Suprapubic skin (tissue), 4 donors: Measurements from ENCODE around the gene CERT1. TPM values are rescaled to one million over a fixed set of nuclear protein-coding genes. Genes with fewer than 3 reads are reported as not detected.

Source experiments
- DNase-seq, 2 donors: peaks; one replicate each; pipeline ENCODE4 v3.0.0-alpha.2; 2019; ENCODE audit warnings: low spot score in 2 of 2
- H3K27ac ChIP-seq: fragments of 200-600 bp; sonication (generic); one replicate; pipeline ENCODE4 v1.5.1; 2019
- H3K27me3 ChIP-seq: fragments of 200-600 bp; sonication (generic); one replicate; pipeline ENCODE4 v1.5.1; 2019
- H3K36me3 ChIP-seq: fragments of 200-600 bp; sonication (generic); one replicate; pipeline ENCODE4 v1.5.1; 2019
- H3K4me1 ChIP-seq: fragments of 200-600 bp; sonication (generic); one replicate; pipeline ENCODE4 v1.5.1; 2019
- H3K4me3 ChIP-seq: fragments of 200-600 bp; sonication (generic); one replicate; pipeline ENCODE4 v1.5.1; 2019; ENCODE audit warnings: mild to moderate bottlenecking
- H3K9me3 ChIP-seq: fragments of 200-600 bp; sonication (generic); one replicate; pipeline ENCODE4 v1.5.1; 2019
- EP300 ChIP-seq: sonication (generic); formaldehyde crosslinking; IDR thresholded peaks from one replicate; pipeline ENCODE4 v1.6.1; 2017; ENCODE audit warnings: antibody characterized with exemption
- POLR2A ChIP-seq, 2 donors: fragments of 450-650 bp; IDR thresholded peaks; one replicate each; pipeline ENCODE4 v1.6.1; 2017; ENCODE audit warnings: antibody characterized with exemption in 2 of 2, mild to moderate bottlenecking in 2 of 2, moderate library complexity in 2 of 2
- POLR2AphosphoS5 ChIP-seq, 3 donors: sonication (generic); formaldehyde crosslinking; IDR thresholded peaks; one replicate each; pipeline ENCODE4 v1.6.1; 2017; ENCODE audit warnings: antibody characterized with exemption in 3 of 3
- WGBS: methylation state at CpG from one replicate; pipeline ENCODE4 v1.1.5; 2018; 5-methylcytosine and 5-hydroxymethylcytosine counted together
- total RNA-seq, 4 donors: library from RNA; depleted of rRNA; stranded (reverse); fragments of >200 nt; gene quantifications; one replicate each; pipeline ENCODE4 v1.1.0, GENCODE V29; 2016
- TF ChIP-seq, protein P1 (sequence below), 2 donors: fragments of 200-600 bp in 1 of 2; fragments of 450-650 bp in 1 of 2; sonication (generic) in 1 of 2; IDR thresholded peaks; one replicate each; pipeline ENCODE4 v1.5.1; 2016 to 2019; ENCODE audit warnings: antibody characterized with exemption in 2 of 2, mild to moderate bottlenecking in 1 of 2, moderate library complexity in 1 of 2

Gene CERT1
- total RNA-seq, 4 donors from 2014 or later: 25.3 to 41.2 (median 32.4) TPM

DNA sequence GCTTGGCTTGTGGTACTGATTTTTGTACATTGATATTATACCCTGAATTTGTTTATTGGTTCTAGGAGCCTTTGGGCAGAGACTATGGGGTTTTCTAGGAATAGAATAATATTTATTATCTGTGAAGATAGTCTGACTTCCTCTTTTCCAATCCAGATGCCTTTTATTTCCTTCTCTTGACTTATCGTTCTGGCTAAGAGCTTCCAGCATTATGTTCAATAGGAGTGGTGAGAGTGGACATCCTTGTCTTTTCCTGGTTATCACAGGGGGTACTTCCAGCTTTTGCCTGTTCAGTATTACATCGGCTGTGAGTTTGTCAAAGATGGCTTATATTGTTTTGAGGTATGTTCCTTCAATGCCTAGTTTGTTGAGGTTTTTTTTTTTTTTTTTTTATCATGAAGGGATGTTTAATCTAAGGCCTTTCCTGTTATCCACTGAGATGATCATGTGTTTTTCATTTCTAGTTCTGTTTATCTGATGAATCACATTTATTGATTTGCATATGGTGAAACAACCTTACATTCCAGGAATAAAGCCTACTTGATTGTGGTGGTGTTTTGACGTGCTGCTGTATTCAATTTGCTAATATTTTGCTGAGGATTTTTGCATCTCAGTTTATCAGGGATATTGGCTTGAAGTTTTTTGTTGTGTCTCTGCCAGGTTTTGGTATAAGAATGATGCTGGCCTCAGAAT, 77.5 kb downstream of the CERT1 start:
- Histone ChIP-seq H3K36me3 (no peaks in the 10 kb centered on the region), H3K9me3 (no peaks in the 10 kb centered on the region), H3K4me3 (no peak overlapping the region), H3K27ac (no peak overlapping the region), H3K27me3 (no peaks in the 10 kb centered on the region), H3K4me1 (peaks cover 7% of the 10 kb centered on the region)
- TF ChIP-seq, protein P1, sequence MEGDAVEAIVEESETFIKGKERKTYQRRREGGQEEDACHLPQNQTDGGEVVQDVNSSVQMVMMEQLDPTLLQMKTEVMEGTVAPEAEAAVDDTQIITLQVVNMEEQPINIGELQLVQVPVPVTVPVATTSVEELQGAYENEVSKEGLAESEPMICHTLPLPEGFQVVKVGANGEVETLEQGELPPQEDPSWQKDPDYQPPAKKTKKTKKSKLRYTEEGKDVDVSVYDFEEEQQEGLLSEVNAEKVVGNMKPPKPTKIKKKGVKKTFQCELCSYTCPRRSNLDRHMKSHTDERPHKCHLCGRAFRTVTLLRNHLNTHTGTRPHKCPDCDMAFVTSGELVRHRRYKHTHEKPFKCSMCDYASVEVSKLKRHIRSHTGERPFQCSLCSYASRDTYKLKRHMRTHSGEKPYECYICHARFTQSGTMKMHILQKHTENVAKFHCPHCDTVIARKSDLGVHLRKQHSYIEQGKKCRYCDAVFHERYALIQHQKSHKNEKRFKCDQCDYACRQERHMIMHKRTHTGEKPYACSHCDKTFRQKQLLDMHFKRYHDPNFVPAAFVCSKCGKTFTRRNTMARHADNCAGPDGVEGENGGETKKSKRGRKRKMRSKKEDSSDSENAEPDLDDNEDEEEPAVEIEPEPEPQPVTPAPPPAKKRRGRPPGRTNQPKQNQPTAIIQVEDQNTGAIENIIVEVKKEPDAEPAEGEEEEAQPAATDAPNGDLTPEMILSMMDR (IDR thresholded peaks at IDR 0.05): no peak
- 76% methylated on average over 3 of the region's 3 CpGs for WGBS
- DNase-seq: no peak

DNA sequence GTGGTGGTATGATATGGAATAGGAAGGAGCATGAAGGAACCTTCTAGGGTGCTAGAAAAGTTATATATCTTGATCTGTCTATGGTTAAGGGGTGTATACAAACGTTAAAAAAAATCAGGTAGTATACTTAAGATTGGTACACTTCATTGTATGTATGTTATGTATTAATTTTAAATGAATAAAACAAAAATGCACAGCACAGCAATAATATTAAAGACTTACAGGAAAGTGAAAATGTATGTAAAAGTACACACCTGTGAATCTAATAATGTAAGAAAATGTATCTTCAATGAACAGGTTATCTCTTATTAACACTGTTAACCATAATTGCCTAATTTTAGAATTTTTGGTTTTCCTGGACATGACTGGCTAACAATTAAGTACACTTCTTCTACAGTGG, 97.2 kb downstream of the CERT1 start:
- Histone ChIP-seq H3K27me3 (no peaks in the 10 kb centered on the region), H3K9me3 (no peaks in the 10 kb centered on the region), H3K36me3 (peaks cover 40% of the 10 kb centered on the region), H3K27ac (no peak overlapping the region), H3K4me1 (no peaks in the 10 kb centered on the region), H3K4me3 (no peak overlapping the region)
- 94% methylated on average over 1 of the region's 1 CpG for WGBS
- DNase-seq: no peak
- TF ChIP-seq POLR2AphosphoS5 (IDR thresholded peaks at IDR 0.05): no peak
- TF ChIP-seq, protein P1 (IDR thresholded peaks at IDR 0.05): no peak
- no peak for TF ChIP-seq EP300
- TF ChIP-seq POLR2A (IDR thresholded peaks at IDR 0.05): no peak

DNA sequence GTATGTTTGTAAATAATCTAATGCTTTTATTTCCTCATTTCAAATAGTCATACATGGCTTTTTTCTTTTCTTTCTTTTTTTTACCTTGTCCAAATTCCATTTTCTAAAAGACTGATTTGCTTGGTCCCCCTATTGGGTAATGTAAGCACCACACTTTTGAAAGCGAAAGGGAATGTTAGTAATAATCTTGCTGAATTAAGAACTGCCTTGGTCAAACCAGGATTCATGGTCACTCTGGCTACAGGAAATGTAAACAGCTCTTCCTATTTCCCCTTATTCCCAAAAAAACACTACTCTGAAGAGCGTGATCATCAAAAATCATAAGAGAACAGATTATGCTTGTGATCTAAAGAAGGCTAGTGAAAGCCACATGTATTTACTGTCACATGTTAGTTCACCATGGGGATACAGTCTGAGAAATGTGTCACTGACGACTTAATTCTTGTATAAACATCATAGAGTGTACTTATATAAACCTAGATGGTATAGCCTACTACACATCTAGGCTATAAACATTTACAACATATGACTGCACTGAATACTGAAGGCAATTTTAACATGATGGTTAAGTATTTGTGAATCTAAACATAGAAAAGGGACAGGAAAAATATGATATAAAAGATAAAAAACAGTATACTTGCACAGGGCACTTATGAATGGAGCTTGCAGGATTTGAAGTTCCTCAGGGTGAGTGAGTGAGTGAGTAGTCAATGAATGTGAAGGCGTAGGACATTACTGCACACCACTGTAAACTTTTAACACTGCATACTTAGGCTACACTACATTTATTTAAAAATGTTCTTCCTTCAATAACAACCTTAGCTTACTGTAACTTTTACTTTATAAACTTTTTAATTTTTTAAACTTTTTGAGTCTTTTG, 99.1 kb downstream of the CERT1 start:
- Histone ChIP-seq H3K4me3 (no peak overlapping the region), H3K27me3 (no peaks in the 10 kb centered on the region), H3K36me3 (peaks cover 29% of the 10 kb centered on the region), H3K4me1 (no peaks in the 10 kb centered on the region), H3K27ac (no peak overlapping the region), H3K9me3 (no peaks in the 10 kb centered on the region)
- TF ChIP-seq POLR2AphosphoS5 (IDR thresholded peaks at IDR 0.05) (no peak), POLR2A (IDR thresholded peaks at IDR 0.05) (no peak)
- TF ChIP-seq, protein P1 (IDR thresholded peaks at IDR 0.05): no peak
- no peak for DNase-seq
- WGBS: 91% methylated on average over 4 of the region's 4 CpGs

DNA sequence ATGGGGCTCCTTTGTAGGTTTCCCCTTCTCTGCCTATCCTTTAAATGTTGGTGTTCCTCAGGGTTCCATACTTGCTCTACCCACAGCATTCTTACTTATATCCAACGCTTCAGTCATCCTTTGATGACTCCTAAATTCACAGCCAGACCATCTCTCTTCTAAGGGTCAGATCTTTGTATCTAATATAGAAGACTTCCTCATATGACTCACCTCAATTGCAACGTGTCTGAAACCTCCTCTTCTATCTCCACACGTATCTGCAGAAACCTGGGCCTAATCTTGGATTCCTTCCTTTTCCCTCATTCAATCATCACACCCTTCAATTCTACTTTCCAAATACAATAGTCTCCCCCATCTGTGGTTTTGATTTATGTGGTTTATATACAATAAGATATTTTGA, 106.1 kb downstream of the CERT1 start:
- WGBS: 68% methylated on average over 3 of the region's 3 CpGs
- Histone ChIP-seq H3K4me1 (no peaks in the 10 kb centered on the region), H3K27me3 (no peaks in the 10 kb centered on the region), H3K9me3 (no peaks in the 10 kb centered on the region), H3K27ac (no peak overlapping the region), H3K4me3 (no peak overlapping the region), H3K36me3 (peaks cover 33% of the 10 kb centered on the region)
- no peak for TF ChIP-seq POLR2A (IDR thresholded peaks at IDR 0.05)
- TF ChIP-seq POLR2AphosphoS5 (IDR thresholded peaks at IDR 0.05): no peak
- no peak for TF ChIP-seq EP300
- TF ChIP-seq, protein P1 (IDR thresholded peaks at IDR 0.05): no peak
- no peak for DNase-seq

DNA sequence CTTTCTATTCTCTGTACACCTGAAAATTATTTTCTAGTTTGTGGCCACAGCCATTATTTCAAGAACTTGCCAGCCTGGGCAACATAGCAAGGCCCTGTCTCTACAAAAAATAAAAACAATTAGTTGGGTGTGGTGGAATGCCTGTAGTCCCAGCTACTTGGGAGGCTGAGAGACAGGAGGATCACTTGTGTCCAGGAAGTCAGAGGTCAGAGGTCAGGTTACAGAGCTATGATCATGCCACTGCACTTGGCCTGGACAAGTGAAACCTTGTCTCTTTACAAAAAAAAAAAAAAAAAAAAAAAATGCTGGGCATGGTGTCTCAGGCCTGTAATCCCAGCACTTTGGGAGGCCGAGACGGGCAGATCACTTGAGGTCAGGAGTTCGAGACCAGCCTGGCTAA, 116.2 kb downstream of the CERT1 start:
- H3K27me3 ChIP-seq: no peaks in the 10 kb centered on the region
- no peaks in the 10 kb centered on the region for H3K9me3 ChIP-seq
- H3K4me3 ChIP-seq: no peak overlapping the region
- H3K27ac ChIP-seq: no peak overlapping the region
- peaks cover 28% of the 10 kb centered on the region for H3K36me3 ChIP-seq
- 86% methylated on average over 3 of the region's 3 CpGs for WGBS
- H3K4me1 ChIP-seq: no peaks in the 10 kb centered on the region
- DNase-seq: no peak
- TF ChIP-seq POLR2A (IDR thresholded peaks at IDR 0.05) (no peak), POLR2AphosphoS5 (IDR thresholded peaks at IDR 0.05) (no peak), EP300 (no peak)
- TF ChIP-seq, protein P1 (IDR thresholded peaks at IDR 0.05): no peak
